Endothelial cell of umbilical vein (primary cell): ENCODE data around the gene INTS11. TPM values are rescaled to one million over a fixed set of nuclear protein-coding genes. Genes with fewer than 3 reads are reported as not detected.

ENCODE experiments used
- BruUV-seq: library from RNA; stranded (reverse); fragments of 400-500 nt; replicated peaks from 2 replicates; lab custom pipeline; 2021; lab: Mats Ljungman, UMichigan
- CTCF ChIA-PET: fragments of 300-600, 350-600 bp; sonication (Branson Sonifier 250); formaldehyde crosslinking; loops from one replicate; lab custom pipeline; 2021; ENCODE audit warnings: antibody characterized with exemption, inconsistent platforms; lab: Charles Lee
- POLR2A ChIA-PET: fragments of 300-600, 350-600 bp; sonication (Branson Sonifier 250); formaldehyde crosslinking; loops from one replicate; lab custom pipeline; 2021; ENCODE audit warnings: antibody characterized with exemption, inconsistent platforms; lab: Charles Lee
- DNase-seq: peaks from one replicate; pipeline ENCODE4 v3.0.0-alpha.2; 2011; ENCODE audit warnings: low read depth, low spot score
- FAIRE-seq: peaks from 2 replicates; lab custom pipeline; 2011; peaks lifted over from hg19 to GRCh38; lab: Jason Lieb, UNC
- H2AFZ ChIP-seq: 2 replicates; pipeline ENCODE4 v1.6.0; 2012; ENCODE audit warnings: low read depth, low read length, control low read depth, inconsistent platforms
- H3K27ac ChIP-seq: 2 replicates; pipeline ENCODE4 v1.5.1; 2011; ENCODE audit warnings: low read depth, mild to moderate bottlenecking, control low read depth, low read length, moderate library complexity; ENCODE audit not compliant: insufficient read depth
- H3K27me3 ChIP-seq, 2 experiments: 2 replicates each; pipeline versions ENCODE4 v1.6.0 to v1.6.1; 2011; ENCODE audit warnings: low read length in 2 of 2, mixed read lengths in 1 of 2; ENCODE audit not compliant: control insufficient read depth in 2 of 2, insufficient read depth in 2 of 2
- H3K36me3 ChIP-seq, 2 experiments: 2 replicates in 1 of 2; 3 replicates in 1 of 2; pipeline ENCODE4 v1.5.1; 2011; ENCODE audit warnings: low read length in 2 of 2, mild to moderate bottlenecking in 1 of 2, moderate library complexity in 1 of 2; ENCODE audit not compliant: control insufficient read depth in 2 of 2, insufficient read depth in 2 of 2; ENCODE audit errors: extremely low read depth in 1 of 2
- H3K4me1 ChIP-seq: 3 replicates; pipeline ENCODE4 v1.5.1; 2011; ENCODE audit warnings: mild to moderate bottlenecking, low read length; ENCODE audit not compliant: control insufficient read depth, insufficient read depth; ENCODE audit errors: extremely low read depth
- H3K4me2 ChIP-seq: 2 replicates; pipeline ENCODE4 v1.6.1; 2011; ENCODE audit warnings: low read length, control low read depth, mixed read lengths; ENCODE audit not compliant: insufficient read depth
- H3K4me3 ChIP-seq, 3 experiments: fragments of 200-600 bp in 1 of 3; sonication (generic), shearing (Covaris generic) in 1 of 3; replicated peaks in 1 of 3; 2 replicates each; pipeline ENCODE4 v1.5.1; 2011 to 2016; ENCODE audit warnings: control low read depth in 3 of 3, low read length in 3 of 3, mild to moderate bottlenecking in 2 of 3, inconsistent platforms in 1 of 3, low read depth in 1 of 3, moderate library complexity in 1 of 3; ENCODE audit not compliant: insufficient read depth in 1 of 3
- H3K79me2 ChIP-seq: 2 replicates; pipeline ENCODE4 v1.6.0; 2012; ENCODE audit warnings: low read length, inconsistent platforms; ENCODE audit not compliant: control insufficient read depth, insufficient read depth
- H3K9ac ChIP-seq: replicated peaks from 2 replicates; pipeline ENCODE3; 2011; ENCODE audit warnings: low read length, control low read depth; ENCODE audit not compliant: insufficient read depth; ENCODE audit errors: extremely low read depth
- H3K9me1 ChIP-seq: replicated peaks from 3 replicates; pipeline ENCODE4 v1.6.0; 2011; ENCODE audit warnings: mild to moderate bottlenecking, low read length; ENCODE audit not compliant: control insufficient read depth, insufficient read depth; ENCODE audit errors: extremely low read depth
- H3K9me3 ChIP-seq: replicated peaks from 2 replicates; pipeline ENCODE4 v1.5.1; 2012; ENCODE audit warnings: low read length, inconsistent platforms; ENCODE audit not compliant: control insufficient read depth, insufficient read depth
- H4K20me1 ChIP-seq: replicated peaks from 2 replicates; pipeline ENCODE3; 2011; ENCODE audit warnings: mild to moderate bottlenecking, low read length; ENCODE audit not compliant: control insufficient read depth, insufficient read depth; ENCODE audit errors: extremely low read depth
- EZH2 ChIP-seq: IDR thresholded peaks from 2 replicates; pipeline ENCODE4 v1.6.1; 2012; ENCODE audit warnings: borderline replicate concordance, low read depth, mild to moderate bottlenecking, moderate library complexity, low read length, inconsistent platforms; ENCODE audit not compliant: severe bottlenecking
- JUN ChIP-seq: IDR thresholded peaks from 2 replicates; pipeline ENCODE4 v1.6.1; 2011; ENCODE audit warnings: borderline replicate concordance, low read depth; ENCODE audit not compliant: insufficient read length, insufficient read depth
- POLR2A ChIP-seq: IDR thresholded peaks from 2 replicates; pipeline ENCODE4 v1.6.1; 2012; ENCODE audit warnings: low read depth, mild to moderate bottlenecking, control low read depth, low read length
- dilution Hi-C: fragments of 300-500 bp; cut with MboI; formaldehyde crosslinking; loops from one replicate; pipeline ENCODE4 v1.15.0; 2019; ENCODE audit warnings: low sequenced_read_pairs; ENCODE audit not compliant: extremely low pct_ligation_motif_present
- intact Hi-C: fragments of 100-400 bp; cut with micrococcal nuclease; formaldehyde crosslinking; loops from one replicate; pipeline ENCODE4 v1.10.0; 2022
- polyA plus RNA-seq, 4 experiments: library from polyadenylated mRNA; depleted of rRNA in 3 of 4; stranded (reverse) in 3 of 4; unstranded in 1 of 4; fragments of >200 nt; gene quantifications; 2 replicates each; pipeline versions ENCODE4 v1.2.1 to v1.2.3, GENCODE V29; 2011 to 2012; ENCODE audit warnings: missing spikeins in 1 of 4
- total RNA-seq: library from RNA; stranded (reverse); gene quantifications from 2 replicates; pipeline ENCODE4 v1.2.3, GENCODE V29; 2021
- TF ChIP-seq, protein P1 (sequence below), 2 donors: IDR thresholded peaks; 1 replicate in 1 of 2; 2 replicates in 1 of 2; pipeline ENCODE4 v1.5.1; 2011; ENCODE audit warnings: low read length in 2 of 2, mild to moderate bottlenecking in 2 of 2, moderate library complexity in 2 of 2, control low read depth in 1 of 2, inconsistent platforms in 1 of 2, low read depth in 1 of 2; ENCODE audit not compliant: insufficient read depth in 1 of 2; ENCODE audit errors: extremely low read depth in 1 of 2
- TF ChIP-seq, protein P2 (sequence below): IDR thresholded peaks from 2 replicates; pipeline ENCODE4 v1.6.1; 2011; ENCODE audit not compliant: insufficient read depth, insufficient read length

Gene INTS11
- total and polyA plus RNA-seq, 2 donors (not counting 3 experiments of a cell fraction or from before 2014, with no cell fraction given), result 132 to 222 TPM

- H3K9me3 ChIP-seq, result no peaks in the 10 kb centered on the region
- no peaks in the 10 kb centered on the region for H4K20me1 ChIP-seq
- dilution Hi-C loops (no loop called here), intact Hi-C loops (loop anchor here (2.0 kb wide), 2 partner anchors 49 to 67 kb away; partner anchors contain the start of genes CPTP and INTS11)
- peak overlapping the region; percentile 95 for H3K9ac ChIP-seq
- H2AFZ ChIP-seq, result no peak overlapping the region
- H3K27me3 ChIP-seq, result no peaks in the 10 kb centered on the region
- BruUV-seq, result TSS peak; percentile 76
- H3K4me1 ChIP-seq, result peaks cover 13% of the 10 kb centered on the region
- peaks cover 0 to 3% of the 10 kb centered on the region in 2 experiments for H3K36me3 ChIP-seq
- ChIA-PET CTCF (interaction anchor here (0.9 to 1.1 kb wide), 2 partner anchors 26 to 131 kb away, joined by 3 to 4 read pairs; no protein-coding TSS in a partner anchor), POLR2A (no interaction called here)
- peak overlapping the region; percentile 84 for H3K4me2 ChIP-seq
- H3K9me1 ChIP-seq, result no peaks in the 10 kb centered on the region
- peak overlapping the region; percentile 71 for H3K27ac ChIP-seq
- no peak for DNase-seq
- TF ChIP-seq, protein P1, sequence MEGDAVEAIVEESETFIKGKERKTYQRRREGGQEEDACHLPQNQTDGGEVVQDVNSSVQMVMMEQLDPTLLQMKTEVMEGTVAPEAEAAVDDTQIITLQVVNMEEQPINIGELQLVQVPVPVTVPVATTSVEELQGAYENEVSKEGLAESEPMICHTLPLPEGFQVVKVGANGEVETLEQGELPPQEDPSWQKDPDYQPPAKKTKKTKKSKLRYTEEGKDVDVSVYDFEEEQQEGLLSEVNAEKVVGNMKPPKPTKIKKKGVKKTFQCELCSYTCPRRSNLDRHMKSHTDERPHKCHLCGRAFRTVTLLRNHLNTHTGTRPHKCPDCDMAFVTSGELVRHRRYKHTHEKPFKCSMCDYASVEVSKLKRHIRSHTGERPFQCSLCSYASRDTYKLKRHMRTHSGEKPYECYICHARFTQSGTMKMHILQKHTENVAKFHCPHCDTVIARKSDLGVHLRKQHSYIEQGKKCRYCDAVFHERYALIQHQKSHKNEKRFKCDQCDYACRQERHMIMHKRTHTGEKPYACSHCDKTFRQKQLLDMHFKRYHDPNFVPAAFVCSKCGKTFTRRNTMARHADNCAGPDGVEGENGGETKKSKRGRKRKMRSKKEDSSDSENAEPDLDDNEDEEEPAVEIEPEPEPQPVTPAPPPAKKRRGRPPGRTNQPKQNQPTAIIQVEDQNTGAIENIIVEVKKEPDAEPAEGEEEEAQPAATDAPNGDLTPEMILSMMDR (IDR thresholded peaks at IDR 0.05; ENCODE audit: extremely low read depth in 1 of 2, insufficient read depth in 1 of 2, low read depth in 1 of 2, low read length in 2 of 2), result no peak
- TF ChIP-seq EZH2 (no peak), JUN (no peak), POLR2A (no peak)
- TF ChIP-seq, protein P2, sequence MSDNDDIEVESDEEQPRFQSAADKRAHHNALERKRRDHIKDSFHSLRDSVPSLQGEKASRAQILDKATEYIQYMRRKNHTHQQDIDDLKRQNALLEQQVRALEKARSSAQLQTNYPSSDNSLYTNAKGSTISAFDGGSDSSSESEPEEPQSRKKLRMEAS, result no peak
- H3K79me2 ChIP-seq, result peaks cover 19% of the 10 kb centered on the region
- peak overlapping the region; percentile 81 to 88 (median 84) for H3K4me3 ChIP-seq
- no peak for FAIRE-seq
These were observed 49.5 kb upstream of the INTS11 start for GRCh38 chr1:1373815-1374588.
